Ovary (tissue), 9 donors: ENCODE data around the gene SMTNL2. TPM values are rescaled to one million over a fixed set of nuclear protein-coding genes. Genes with fewer than 3 reads are reported as not detected.

ENCODE experiments used
- DNase-seq, 5 donors: peaks; one replicate each; pipeline ENCODE4 v3.0.0-alpha.2; 2019 to 2020
- H3K27ac ChIP-seq, 2 donors: fragments of 200-600 bp; one replicate each; pipeline versions ENCODE4 v1.5.1 to v1.8.0; 2019 to 2022
- H3K27me3 ChIP-seq: fragments of 200-600 bp; one replicate; pipeline ENCODE4 v1.8.0; 2022
- H3K36me3 ChIP-seq: fragments of 200-600 bp; sonication (generic); one replicate; pipeline ENCODE4 v1.5.1; 2019
- H3K4me1 ChIP-seq: one replicate; pipeline ENCODE4 v1.8.1; 2013; ENCODE audit warnings: mild to moderate bottlenecking, moderate library complexity; ENCODE audit not compliant: insufficient read depth
- H3K4me3 ChIP-seq: fragments of 200-600 bp; sonication (generic); one replicate; pipeline ENCODE4 v1.5.1; 2017
- H3K9me3 ChIP-seq, 2 donors: fragments of 200-600 bp in 1 of 2; sonication (generic) in 1 of 2; one replicate each; pipeline versions ENCODE4 v1.5.1 to v1.8.1; 2013 to 2019; ENCODE audit warnings: mild to moderate bottlenecking in 1 of 2, moderate library complexity in 1 of 2
- CTCF ChIP-seq, 3 donors: fragments of 450-650 bp in 2 of 3; fragments of 200-600 bp in 1 of 3; IDR thresholded peaks; one replicate each; pipeline versions ENCODE4 v1.5.1 to v1.8.0; 2016 to 2022; ENCODE audit warnings: antibody characterized with exemption in 3 of 3, mild to moderate bottlenecking in 1 of 3
- EP300 ChIP-seq: sonication (generic); formaldehyde crosslinking; IDR thresholded peaks from one replicate; pipeline ENCODE4 v1.6.1; 2017; ENCODE audit warnings: antibody characterized with exemption
- POLR2A ChIP-seq: fragments of 450-650 bp; IDR thresholded peaks from one replicate; pipeline ENCODE4 v1.6.1; 2017; ENCODE audit warnings: antibody characterized with exemption, mild to moderate bottlenecking, moderate library complexity
- WGBS, 3 donors: extraction: QIAGEN DNeasy Blood & Tissue Kit in 1 of 3; methylation state at CpG; one replicate each; pipeline versions ENCODE4 v1.1.5 to v1.1.7; 2013 to 2017; 5-methylcytosine and 5-hydroxymethylcytosine counted together
- intact Hi-C, 4 donors: fragments of 100-400 bp; cut with DNase I; formaldehyde crosslinking; loops; one replicate each; pipeline versions ENCODE4 v1.11.0 to v1.15.1; 2022 to 2023
- polyA plus RNA-seq, 2 donors: library from polyadenylated mRNA; stranded (reverse); fragments of 200-250 nt in 1 of 2; fragments of 350-450 nt in 1 of 2; fragmentation: Illumina TruSeq in 1 of 2; extraction: RNeasy Lipid Tissue Mini Kit (QIAGEN cat#74804) in 1 of 2; gene quantifications; one replicate each; pipeline ENCODE4 v1.2.3, GENCODE V29; 2013 to 2014
- total RNA-seq, 7 donors: library from RNA; depleted of rRNA in 2 of 7; stranded (reverse); fragments of >200 nt in 2 of 7; fragmentation: NEBNext Ultra II Directional in 3 of 7; extraction: Animal tissue kit (Norgen Biotek cat#: 25700) in 3 of 7; gene quantifications; one replicate each; pipeline versions ENCODE4 v1.1.0 to v1.2.4, GENCODE V29; 2016 to 2023
- donor health status: DM: no; HTN: no; CAD: no; lungs with moderate emphysema.
- donor health status: DM: no; HTN: no; CAD: no.
- donor health status: Bipolar disorder and iron deficiency.
- donor health status: DM: yes; HTN: yes; CAD: no.
- donor health status: DM: no; HTN: no; CAD: no.
- donor health status: DM: yes; HTN: yes; CAD: no.

The SMTNL2 gene
- total and polyA plus RNA-seq, 9 donors: 3.7 to 34.3 (median 15.1) TPM

- H3K27me3 ChIP-seq: no peaks in the 10 kb centered on the region
- no peaks in the 10 kb centered on the region for H3K9me3 ChIP-seq
- intact Hi-C loops: no loop called here
- H3K36me3 ChIP-seq: no peaks in the 10 kb centered on the region
- DNase-seq: no peak
- TF ChIP-seq EP300 (no peak), POLR2A (no peak), CTCF (IDR thresholded peaks at IDR 0.05) (no peak)
- H3K4me3 ChIP-seq: no peak overlapping the region
- H3K4me1 ChIP-seq: no peaks in the 10 kb centered on the region
- H3K27ac ChIP-seq: no peak overlapping the region
- WGBS, 3 donors: 74 to 89% (median 89%) methylated on average over 36 to 37 of the region's 37 CpGs
Measured at GRCh38 chr17:4544135-4544950, 40.0 kb upstream of the SMTNL2 start.

- H3K4me1 ChIP-seq: no peaks in the 10 kb centered on the region
- no peaks in the 10 kb centered on the region for H3K36me3 ChIP-seq
- no peak overlapping the region for H3K4me3 ChIP-seq
- peak in 2 of 5 donors; percentile 41 to 45 for DNase-seq
- 70 to 78% (median 78%) methylated on average over 15 to 18 of the region's 18 CpGs for WGBS, 3 donors
- no peaks in the 10 kb centered on the region for H3K27me3 ChIP-seq
- no peaks in the 10 kb centered on the region for H3K9me3 ChIP-seq
- intact Hi-C loops: no loop called here
- no peak for TF ChIP-seq CTCF (IDR thresholded peaks at IDR 0.05)
- TF ChIP-seq POLR2A: no peak
- no peak for TF ChIP-seq EP300
- no peak overlapping the region for H3K27ac ChIP-seq
Measured at GRCh38 chr17:4544951-4545216, 39.4 kb upstream of the SMTNL2 start.

GRCh38 chr17:4545217-4545951 lies 38.9 kb upstream of the SMTNL2 start:
- Histone ChIP-seq H3K4me1 (no peaks in the 10 kb centered on the region), H3K27me3 (no peaks in the 10 kb centered on the region), H3K36me3 (no peaks in the 10 kb centered on the region), H3K27ac (no peak overlapping the region), H3K9me3 (no peaks in the 10 kb centered on the region), H3K4me3 (no peak overlapping the region)
- no peak for DNase-seq
- WGBS, 3 donors: 77 to 86% (median 82%) methylated on average over 21 to 32 of the region's 32 CpGs
- intact Hi-C loops: no loop called here
- TF ChIP-seq EP300 (no peak), CTCF (IDR thresholded peaks at IDR 0.05) (no peak), POLR2A (no peak)

GRCh38 chr17:4547118-4547906 lies 37.0 kb upstream of the SMTNL2 start:
- H3K36me3 ChIP-seq: no peaks in the 10 kb centered on the region

More at GRCh38 chr17:4547118-4547906, 37.0 kb upstream of the SMTNL2 start:
- no peak overlapping the region for H3K27ac ChIP-seq
- intact Hi-C loops: no loop called here
- 85 to 88% (median 88%) methylated on average over 17 of the region's 17 CpGs for WGBS, 3 donors
- no peaks in the 10 kb centered on the region for H3K4me1 ChIP-seq
- H3K27me3 ChIP-seq: no peaks in the 10 kb centered on the region
- DNase-seq: no peak
- no peak overlapping the region for H3K4me3 ChIP-seq
- TF ChIP-seq POLR2A (no peak), EP300 (no peak), CTCF (IDR thresholded peaks at IDR 0.05) (no peak)
- H3K9me3 ChIP-seq: no peaks in the 10 kb centered on the region
